SH-SY5Y (cell line): Measurements from ENCODE around the gene MACO1.

Source experiments
- GATA2 ChIP-seq: IDR thresholded peaks from 2 replicates; pipeline ENCODE4 v1.6.1; 2011; ENCODE audit warnings: mild to moderate bottlenecking, low read depth, low read length
- GATA3 ChIP-seq: IDR thresholded peaks from 2 replicates; pipeline ENCODE4 v1.6.1; 2011; ENCODE audit warnings: low read depth, mild to moderate bottlenecking, low read length, moderate library complexity

DNA sequence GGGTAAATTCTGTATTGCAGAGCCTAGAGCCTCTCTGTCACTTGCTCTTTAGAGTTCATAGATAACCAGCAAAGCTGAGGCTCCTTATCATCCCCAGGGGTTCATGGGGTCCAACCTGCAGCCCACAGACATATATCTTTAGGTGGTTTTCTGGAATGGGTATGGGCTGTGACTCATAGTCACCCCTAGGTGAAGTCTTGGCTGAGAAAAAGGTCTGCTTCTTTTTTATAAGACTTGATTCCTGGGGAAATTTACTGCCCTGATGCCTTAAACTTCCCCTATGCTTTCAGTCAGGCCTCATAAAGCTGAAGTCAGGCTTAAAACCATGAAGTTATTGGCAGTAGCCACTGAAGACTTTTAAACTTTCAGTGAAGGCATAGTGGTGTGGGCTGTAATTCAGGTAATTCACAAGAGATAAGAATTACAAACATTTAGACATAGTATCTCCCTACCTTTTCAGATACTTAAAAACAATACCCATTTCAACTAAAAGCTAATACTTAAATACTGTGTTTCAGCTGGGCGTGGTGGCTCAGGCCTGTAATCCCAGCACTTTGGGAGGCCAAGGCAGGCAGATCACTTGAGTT, 46.8 kb downstream of the MACO1 start:
- TF ChIP-seq GATA2 (no peak), GATA3 (no peak)
